Hepatocyte (in vitro differentiated cells): ENCODE results near the gene ZFHX3. TPM values are rescaled to one million over a fixed set of nuclear protein-coding genes. Genes with fewer than 3 reads are reported as not detected.

ENCODE experiments used
- DNase-seq: peaks from one replicate; pipeline ENCODE4 v3.0.0-alpha.2; 2016; ENCODE audit warnings: low spot score
- H2AFZ ChIP-seq: fragments of 200-600 bp; sonication (generic); 2 replicates; pipeline ENCODE4 v1.6.0; 2016; ENCODE audit warnings: antibody characterized with exemption, mild to moderate bottlenecking
- H3K27ac ChIP-seq: fragments of 200-600 bp; sonication (generic); 2 replicates; pipeline ENCODE4 v1.5.1; 2016; ENCODE audit warnings: mild to moderate bottlenecking
- H3K27me3 ChIP-seq: fragments of 200-600 bp; sonication (generic); 2 replicates; pipeline ENCODE4 v1.6.1; 2016
- H3K36me3 ChIP-seq: fragments of 200-600 bp; sonication (generic); replicated peaks from 2 replicates; pipeline ENCODE4 v1.5.1; 2016; ENCODE audit warnings: low read depth; ENCODE audit not compliant: insufficient read depth
- H3K4me1 ChIP-seq: fragments of 200-600 bp; sonication (generic); 2 replicates; pipeline ENCODE4 v1.5.1; 2016; ENCODE audit warnings: mild to moderate bottlenecking, moderate library complexity; ENCODE audit not compliant: insufficient read depth
- H3K4me2 ChIP-seq: fragments of 200-600 bp; sonication (generic); 2 replicates; pipeline ENCODE4 v1.6.0; 2016
- H3K4me3 ChIP-seq: fragments of 200-600 bp; sonication (generic); 2 replicates; pipeline ENCODE4 v1.5.1; 2016; ENCODE audit warnings: mild to moderate bottlenecking
- H3K79me2 ChIP-seq: fragments of 200-600 bp; sonication (generic); 2 replicates; pipeline ENCODE4 v1.6.0; 2017; ENCODE audit warnings: mild to moderate bottlenecking
- H3K9me2 ChIP-seq: fragments of 200-600 bp; sonication (generic); replicated peaks from 2 replicates; pipeline ENCODE4 v1.6.0; 2017; ENCODE audit warnings: mild to moderate bottlenecking; ENCODE audit not compliant: insufficient read depth
- H3K9me3 ChIP-seq: fragments of 200-600 bp; sonication (generic); 2 replicates; pipeline ENCODE4 v1.5.1; 2016; ENCODE audit warnings: low read depth, mild to moderate bottlenecking
- H4K20me1 ChIP-seq: fragments of 200-600 bp; sonication (generic); 2 replicates; pipeline ENCODE4 v1.6.0; 2016; ENCODE audit warnings: mild to moderate bottlenecking; ENCODE audit not compliant: insufficient read depth, poor library complexity, severe bottlenecking
- EZH2 ChIP-seq: fragments of 200-600 bp; sonication (generic); IDR thresholded peaks from 2 replicates; pipeline ENCODE4 v1.6.1; 2016; ENCODE audit warnings: antibody characterized with exemption, mild to moderate bottlenecking, borderline replicate concordance
- EZH2phosphoT487 ChIP-seq: fragments of 200-600 bp; sonication (generic); IDR thresholded peaks from one replicate; pipeline ENCODE4 v1.6.1; 2018; ENCODE audit warnings: antibody characterized with exemption, mild to moderate bottlenecking, low read depth, moderate library complexity; ENCODE audit not compliant: unreplicated experiment, severe bottlenecking
- WGBS: methylation state at CpG from one replicate; pipeline ENCODE4 v1.1.6; 2016; ENCODE audit warnings: low lambda C conversion rate; ENCODE audit errors: missing lambda C conversion rate; 5-methylcytosine and 5-hydroxymethylcytosine counted together
- polyA plus RNA-seq: library from polyadenylated mRNA; unstranded; fragments of >200 nt; fragmentation: Nextera tagmentation; extraction: Ambion mirVana; gene quantifications from 2 replicates; pipeline ENCODE4 v1.2.1, GENCODE V29; 2016
- total RNA-seq: library from RNA; depleted of rRNA; stranded (reverse); fragments of >200 nt; gene quantifications from 2 replicates; pipeline ENCODE4 v1.2.3, GENCODE V29; 2014
- TF ChIP-seq, protein P1 (sequence below): fragments of 200-600 bp; sonication (generic); IDR thresholded peaks from 2 replicates; pipeline ENCODE4 v1.5.1; 2016; ENCODE audit warnings: antibody characterized with exemption, mild to moderate bottlenecking; ENCODE audit not compliant: poor library complexity

Gene ZFHX3
- total and polyA plus RNA-seq, 2 experiments from 2014 or later: 6.4 to 11.6 TPM

- TF ChIP-seq, protein P1, sequence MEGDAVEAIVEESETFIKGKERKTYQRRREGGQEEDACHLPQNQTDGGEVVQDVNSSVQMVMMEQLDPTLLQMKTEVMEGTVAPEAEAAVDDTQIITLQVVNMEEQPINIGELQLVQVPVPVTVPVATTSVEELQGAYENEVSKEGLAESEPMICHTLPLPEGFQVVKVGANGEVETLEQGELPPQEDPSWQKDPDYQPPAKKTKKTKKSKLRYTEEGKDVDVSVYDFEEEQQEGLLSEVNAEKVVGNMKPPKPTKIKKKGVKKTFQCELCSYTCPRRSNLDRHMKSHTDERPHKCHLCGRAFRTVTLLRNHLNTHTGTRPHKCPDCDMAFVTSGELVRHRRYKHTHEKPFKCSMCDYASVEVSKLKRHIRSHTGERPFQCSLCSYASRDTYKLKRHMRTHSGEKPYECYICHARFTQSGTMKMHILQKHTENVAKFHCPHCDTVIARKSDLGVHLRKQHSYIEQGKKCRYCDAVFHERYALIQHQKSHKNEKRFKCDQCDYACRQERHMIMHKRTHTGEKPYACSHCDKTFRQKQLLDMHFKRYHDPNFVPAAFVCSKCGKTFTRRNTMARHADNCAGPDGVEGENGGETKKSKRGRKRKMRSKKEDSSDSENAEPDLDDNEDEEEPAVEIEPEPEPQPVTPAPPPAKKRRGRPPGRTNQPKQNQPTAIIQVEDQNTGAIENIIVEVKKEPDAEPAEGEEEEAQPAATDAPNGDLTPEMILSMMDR: no peak
- TF ChIP-seq EZH2phosphoT487 (no peak), EZH2 (no peak)
- Histone ChIP-seq H3K4me1 (peaks cover 53% of the 10 kb centered on the region), H3K9me3 (no peaks in the 10 kb centered on the region), H2AFZ (peak overlapping the region; percentile 38), H4K20me1 (no peaks in the 10 kb centered on the region), H3K4me2 (peak overlapping the region; percentile 82), H3K4me3 (peak overlapping the region; percentile 86), H3K27me3 (peaks cover 42% of the 10 kb centered on the region), H3K27ac (peak overlapping the region; percentile 89), H3K79me2 (peaks cover 47% of the 10 kb centered on the region), H3K36me3 (no peaks in the 10 kb centered on the region), H3K9me2 (no peaks in the 10 kb centered on the region)
- DNase-seq: no peak
- WGBS: 4% methylated on average over 17 of the region's 72 CpGs
Observed at GRCh38 chr16:73058616-73059409, 10.9 kb upstream of the ZFHX3 start.

DNA sequence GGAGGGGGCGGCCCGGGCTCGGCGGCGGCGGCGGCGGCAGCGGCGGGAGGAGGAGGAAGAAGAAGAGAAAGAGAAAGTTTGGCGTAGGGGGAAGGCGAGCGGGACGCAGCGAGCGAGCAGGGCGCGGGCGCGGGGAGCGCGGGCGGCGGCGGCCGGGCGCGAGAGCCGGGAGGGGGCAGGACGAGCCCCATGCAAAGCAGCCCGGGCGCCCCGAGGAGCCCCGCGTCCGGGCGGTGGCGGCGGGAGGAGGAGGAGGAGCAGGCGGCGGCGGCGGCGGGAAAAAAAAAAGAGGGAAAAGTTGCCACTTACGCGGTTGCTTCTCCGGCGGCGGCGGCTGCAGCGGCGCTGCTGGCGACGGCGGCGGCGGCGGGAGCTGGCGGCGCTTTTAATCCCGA lies 10.3 kb upstream of the ZFHX3 start:
- H3K4me1 ChIP-seq: peaks cover 56% of the 10 kb centered on the region
- no peak for TF ChIP-seq EZH2phosphoT487
- TF ChIP-seq, protein P1: no peak
- no peak for TF ChIP-seq EZH2
- H3K9me2 ChIP-seq: no peaks in the 10 kb centered on the region
- H3K79me2 ChIP-seq: peaks cover 53% of the 10 kb centered on the region
- H3K27ac ChIP-seq: peak overlapping the region; percentile 89
- H3K4me2 ChIP-seq: peak overlapping the region; percentile 39
- no peaks in the 10 kb centered on the region for H4K20me1 ChIP-seq
- DNase-seq: peak; percentile 80
- H3K36me3 ChIP-seq: no peaks in the 10 kb centered on the region
- peaks cover 36% of the 10 kb centered on the region for H3K27me3 ChIP-seq
- no peaks in the 10 kb centered on the region for H3K9me3 ChIP-seq
- H2AFZ ChIP-seq: no peak overlapping the region
- H3K4me3 ChIP-seq: peak overlapping the region; percentile 86
- no CpG with 5 or more reads among the region's 61 CpGs for WGBS

DNA sequence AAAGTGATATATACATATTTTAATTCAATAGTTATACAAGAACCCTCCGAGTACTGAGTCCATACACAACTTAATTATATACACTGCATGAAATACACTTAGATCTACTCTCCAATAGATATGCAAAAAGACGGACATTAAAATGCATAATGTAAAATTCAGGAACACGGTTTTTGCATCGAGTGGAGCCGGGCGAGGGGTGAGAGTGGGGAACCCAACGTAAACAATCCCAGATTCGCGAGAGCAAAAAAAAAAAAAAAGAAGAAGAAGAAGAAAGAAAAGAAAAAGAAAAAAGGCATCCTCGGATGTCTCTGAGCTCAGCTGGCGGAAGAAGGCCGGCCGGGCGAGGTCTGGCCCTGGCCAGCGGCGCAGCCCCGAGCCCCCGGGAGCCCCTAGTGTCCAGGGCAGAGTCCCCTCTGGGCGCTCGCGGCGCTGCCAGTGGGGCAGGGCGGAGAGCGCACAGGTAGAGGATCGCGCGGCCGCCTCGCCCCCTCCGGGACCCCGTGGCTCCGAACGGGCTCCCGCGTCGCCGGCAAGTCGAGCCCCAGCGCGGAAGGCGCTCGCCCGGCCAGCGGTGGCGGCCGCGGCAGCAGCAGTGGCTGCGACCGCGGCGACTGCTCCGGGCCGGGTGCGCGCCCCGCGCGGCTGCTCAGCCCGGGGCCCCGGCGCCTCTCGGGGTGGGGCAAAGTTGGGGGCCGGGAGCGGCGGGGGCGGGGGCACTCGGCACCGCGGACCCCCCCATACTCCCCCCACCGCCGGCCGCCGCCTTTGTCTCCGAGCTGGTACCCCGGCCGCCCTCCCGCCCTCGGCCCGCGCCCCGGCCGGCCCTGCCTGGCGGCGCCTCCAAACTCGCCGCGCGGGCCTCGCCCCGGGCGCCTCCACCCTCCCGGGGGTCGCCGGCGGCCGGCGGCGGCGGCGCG lies 9.6 kb upstream of the ZFHX3 start:
- 1% methylated on average over 43 of the region's 101 CpGs for WGBS
- Histone ChIP-seq H3K27me3 (peaks cover 29% of the 10 kb centered on the region), H3K27ac (peak overlapping the region; percentile 89), H3K4me1 (peaks cover 56% of the 10 kb centered on the region), H3K9me2 (no peaks in the 10 kb centered on the region), H2AFZ (peak overlapping the region; percentile 58), H3K4me3 (peak overlapping the region; percentile 59), H3K9me3 (no peaks in the 10 kb centered on the region), H3K79me2 (peaks cover 60% of the 10 kb centered on the region), H3K4me2 (peak overlapping the region; percentile 82), H3K36me3 (no peaks in the 10 kb centered on the region), H4K20me1 (no peaks in the 10 kb centered on the region)
- no peak for TF ChIP-seq EZH2phosphoT487
- TF ChIP-seq, protein P1: peak; percentile 36
- peak; percentile 82 for DNase-seq
